NCI-H446 treated with DMSO at 0.1 percent for 48 hours (cell line): ENCODE results near the gene KCNN2.

Source experiments
- DNase-seq: peaks from one replicate; lab custom pipeline; 2025; lab: John Stamatoyannopoulos, UW

Gene KCNN2

DNA sequence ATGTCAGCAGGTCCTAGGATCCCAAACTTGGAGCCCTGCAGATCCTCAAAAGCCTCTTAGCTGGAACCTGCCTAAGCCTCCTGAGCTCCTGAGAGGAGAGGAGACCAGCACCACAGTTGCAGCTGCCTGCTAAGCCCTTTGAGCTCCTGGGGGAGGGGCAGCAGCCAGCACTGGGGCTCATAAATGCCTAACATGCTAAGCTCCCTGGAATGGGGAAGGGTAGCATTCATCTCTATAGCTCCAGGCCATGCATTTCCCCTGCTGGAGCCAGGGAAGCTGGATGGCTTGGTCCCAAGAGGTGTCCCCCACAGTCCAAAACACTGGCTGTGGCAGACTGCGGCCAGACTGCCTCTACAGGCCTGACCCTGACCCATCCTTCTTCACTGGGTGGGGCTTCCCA, 182.7 kb downstream of the KCNN2 start:
- DNase-seq = no peak
